ENCODE data around the gene TNFAIP8.
A peak's percentile ranks its signal among the peaks of the same experiment; 100 is the strongest.
"Not testable (repeated sequence)": the region's sequence is repeated elsewhere in the genome, so short reads cannot be mapped to it uniquely, and the experiment has no call there.

TNFAIP8 gene

DNA sequence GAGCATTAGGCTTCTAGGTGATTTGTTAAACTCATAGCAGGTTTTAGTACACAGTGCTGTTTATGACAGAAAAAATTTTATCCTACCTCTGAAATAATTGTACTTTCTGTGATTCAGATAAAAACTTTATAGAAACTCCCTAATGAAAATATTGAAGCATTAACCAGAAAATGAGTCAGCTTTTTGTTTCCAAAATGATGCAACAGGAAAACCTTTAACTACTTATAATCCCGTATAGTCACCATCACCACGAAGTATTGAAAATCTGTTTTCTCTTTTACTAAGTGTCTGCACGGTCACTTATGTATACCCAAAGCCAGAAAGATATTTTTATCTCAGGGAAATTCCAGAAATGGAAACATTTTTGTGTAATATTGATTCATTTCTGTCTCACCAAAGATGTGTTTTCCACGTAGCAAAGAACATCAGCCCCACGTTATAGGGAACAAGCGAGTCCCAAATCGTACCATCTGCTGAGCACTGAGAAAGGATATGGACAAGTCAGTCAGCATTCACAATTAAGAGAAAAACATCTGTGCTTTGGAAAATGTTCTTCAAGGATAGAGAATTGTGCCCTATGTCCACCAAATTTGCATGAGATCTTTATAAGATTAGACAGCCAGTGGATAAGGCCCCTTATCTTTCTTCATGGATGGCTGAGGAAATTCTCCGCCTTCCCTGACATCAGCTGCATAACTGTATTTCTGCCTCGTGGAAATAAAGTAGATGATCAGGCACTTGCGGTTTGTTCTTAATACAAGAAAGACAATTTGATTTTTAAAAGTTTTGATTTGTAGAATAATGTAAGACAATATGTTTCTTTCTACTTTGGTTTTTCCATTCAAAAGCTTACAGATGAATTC, 41.9 kb downstream of the TNFAIP8 start:
- DNase-seq, result no peak

DNA sequence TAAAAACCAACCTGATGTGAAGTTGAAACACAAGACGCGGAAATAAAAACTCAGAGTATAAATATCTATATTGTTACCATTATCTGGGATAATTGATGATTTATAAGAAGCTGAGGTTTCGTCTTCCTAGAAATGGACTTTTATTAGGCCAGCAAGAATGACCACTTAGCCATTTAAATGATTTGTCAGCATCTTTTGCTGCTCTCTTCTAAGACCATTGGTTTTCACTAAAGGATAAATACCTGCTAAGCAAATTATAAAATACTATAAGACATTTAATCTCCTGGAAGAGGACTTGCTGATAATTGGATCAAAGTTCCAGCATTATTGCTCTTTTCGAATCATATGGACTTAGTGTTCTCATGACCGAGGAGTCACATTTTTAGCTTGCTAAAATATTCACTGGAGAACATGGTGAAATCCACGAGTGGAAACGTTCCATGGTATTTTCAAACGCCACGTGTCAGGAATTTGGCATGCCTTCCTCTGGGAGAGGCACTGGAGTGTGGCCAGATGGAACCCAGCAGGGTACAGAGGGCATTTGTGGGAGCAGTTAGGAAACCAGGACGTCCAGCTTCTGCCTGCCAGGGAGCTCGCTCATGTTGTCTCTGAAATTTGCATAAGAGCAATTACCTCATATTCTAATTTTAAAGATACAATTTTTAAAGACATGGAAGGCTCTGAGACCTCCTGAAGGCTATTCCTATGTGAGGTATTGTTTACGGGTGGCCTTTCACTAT, 43.1 kb downstream of the TNFAIP8 start:
- DNase-seq, result no peak

DNA sequence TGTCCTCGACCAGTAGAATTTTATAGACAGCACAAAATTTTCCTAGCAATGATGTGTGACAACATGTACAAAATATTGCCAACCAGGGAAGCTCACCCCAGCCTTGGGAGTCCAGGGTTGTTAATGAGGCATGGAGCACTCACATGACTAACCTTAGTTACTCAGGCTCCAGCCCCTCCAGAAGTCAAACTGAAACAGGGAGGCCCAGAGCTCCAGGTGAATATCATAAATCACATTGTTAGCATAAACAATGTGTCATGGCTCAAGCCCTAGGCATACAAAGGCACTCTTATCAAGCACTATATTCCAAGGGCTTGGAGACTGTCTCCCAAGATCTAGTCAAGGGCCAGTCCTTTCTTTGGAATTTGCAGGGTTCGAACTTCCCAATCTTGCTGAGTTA, 44.4 kb downstream of the TNFAIP8 start:
- no peak for DNase-seq

DNA sequence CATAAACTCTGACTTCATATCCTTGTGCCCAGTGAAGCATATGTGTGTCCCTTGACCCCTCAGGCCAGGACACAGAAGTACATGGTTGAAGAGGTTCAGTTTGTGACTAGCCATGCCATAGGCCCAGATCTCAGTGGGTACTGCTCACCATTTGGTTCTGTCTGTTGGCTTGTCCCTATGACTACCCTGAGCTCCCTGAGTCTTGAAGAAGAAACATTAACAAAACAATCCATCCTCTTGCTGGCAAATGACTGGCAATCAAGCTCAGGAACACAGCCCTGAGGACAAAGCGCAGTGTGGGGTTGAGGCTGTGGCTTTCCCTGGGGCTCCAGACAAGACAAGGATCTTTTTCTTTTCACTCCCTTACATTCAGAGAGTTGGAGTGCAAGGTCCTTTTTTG, 46.3 kb downstream of the TNFAIP8 start:
- no peak for DNase-seq

DNA sequence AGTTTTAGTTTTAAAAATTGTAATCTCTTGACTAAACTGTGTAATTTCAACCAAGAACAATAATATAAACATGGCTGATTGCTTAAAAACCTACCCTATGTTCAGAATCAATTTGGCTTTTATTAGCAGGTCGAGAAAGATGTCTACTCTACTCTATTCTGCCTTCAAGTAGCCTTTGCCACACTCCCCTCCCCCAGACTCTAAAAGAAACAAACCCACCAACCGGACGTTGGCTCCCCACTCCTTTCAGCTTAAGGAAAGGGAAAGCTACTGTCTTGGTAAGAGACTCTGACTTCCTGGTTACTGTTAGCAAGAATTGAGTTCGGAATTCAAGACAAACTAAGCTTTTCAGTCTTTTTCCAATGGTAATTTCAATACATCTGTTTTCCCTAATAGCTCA, 46.7 kb downstream of the TNFAIP8 start:
- no peak for DNase-seq

DNA sequence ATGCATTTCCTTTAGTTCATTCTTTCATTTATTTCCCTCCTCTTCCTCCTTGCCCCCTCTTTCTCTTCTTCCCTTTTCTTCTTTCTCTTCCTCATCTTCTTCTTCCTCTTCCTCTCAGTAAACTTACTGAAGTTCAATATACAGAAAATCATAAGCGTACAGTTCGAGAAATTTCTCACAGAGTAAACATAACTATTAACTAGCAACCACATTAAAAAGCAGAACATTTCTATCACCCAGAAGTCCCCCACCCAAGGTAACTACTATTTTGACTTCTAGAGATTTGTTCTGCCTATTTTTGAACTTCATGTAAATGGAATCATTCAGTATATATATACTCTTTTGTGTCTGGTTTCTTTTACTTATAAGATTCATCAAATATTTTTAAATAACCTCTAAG, 48.2 kb downstream of the TNFAIP8 start:
- DNase-seq, result no peak

DNA sequence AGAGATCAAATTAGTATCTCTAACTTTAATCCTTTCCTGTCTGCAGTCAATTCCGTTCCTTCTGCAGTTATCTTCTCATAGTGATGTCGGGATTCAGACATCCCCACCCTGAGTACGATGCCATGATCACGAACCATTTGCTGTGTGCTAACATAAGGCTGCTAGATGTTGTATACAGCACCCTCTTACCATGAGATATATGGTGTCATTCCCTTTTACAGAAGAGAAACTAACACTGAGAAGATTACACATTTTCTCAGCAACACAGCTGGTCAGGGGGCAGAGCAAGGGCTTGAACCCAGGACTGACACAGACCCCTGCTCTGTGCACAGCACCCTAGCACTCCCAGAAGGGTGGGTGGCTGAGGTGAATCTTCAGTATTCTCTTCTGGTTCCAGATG, 49.6 kb downstream of the TNFAIP8 start:
- no peak for DNase-seq

DNA sequence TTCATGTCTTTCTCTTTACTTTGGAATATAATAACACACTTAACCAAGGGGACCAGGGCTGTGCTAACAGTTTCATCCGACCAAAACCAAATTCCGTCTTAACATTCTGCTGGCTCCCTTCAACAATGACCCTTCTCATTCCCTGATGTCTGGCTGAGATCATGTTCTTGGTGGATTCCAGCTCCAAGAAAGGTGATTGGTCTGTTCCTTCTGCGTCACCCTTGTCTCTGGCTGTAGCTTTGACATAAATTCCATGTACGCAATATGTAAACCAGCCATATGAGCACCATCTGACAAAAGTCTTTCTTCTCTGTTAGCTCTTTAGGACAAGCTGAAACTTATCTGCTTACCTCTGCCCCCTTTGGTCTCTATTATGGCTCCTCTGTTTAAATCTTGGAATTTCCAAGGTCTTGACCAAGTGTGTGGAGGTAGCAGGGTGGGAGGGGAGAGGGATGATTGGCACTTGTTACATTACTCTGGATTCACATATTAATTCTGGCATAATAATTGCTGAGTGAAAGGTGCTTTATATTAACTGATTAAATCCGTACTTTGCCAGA, 50.8 kb downstream of the TNFAIP8 start:
- DNase-seq, result no peak

DNA sequence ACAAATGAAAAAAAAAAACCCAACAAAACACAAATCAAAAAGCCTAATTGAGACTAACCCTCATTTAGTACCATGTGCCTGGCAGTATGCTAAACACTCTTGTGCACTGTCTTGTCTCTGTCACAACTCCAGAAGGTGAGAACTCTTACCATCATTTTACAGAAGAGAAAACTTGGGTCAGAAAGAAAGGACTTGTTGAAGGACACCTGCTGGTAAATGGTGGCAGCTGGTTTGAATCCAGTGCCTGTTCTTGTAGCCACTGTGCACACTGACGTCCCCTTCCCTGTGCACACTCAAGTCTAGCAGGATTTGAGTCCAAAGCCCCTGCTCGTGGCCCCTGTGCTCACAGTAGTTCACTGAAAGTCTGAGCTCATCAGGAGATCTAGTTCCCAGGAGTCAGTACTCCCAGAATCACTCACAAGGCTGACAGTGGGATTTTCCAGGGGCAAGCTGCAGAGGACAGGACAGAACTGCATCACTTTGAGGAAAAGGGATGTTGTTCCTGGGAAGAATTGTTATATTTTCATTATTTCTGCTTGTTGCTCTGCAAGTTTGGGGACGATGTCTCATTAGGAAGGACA, 53.5 kb downstream of the TNFAIP8 start:
- no peak for DNase-seq

DNA sequence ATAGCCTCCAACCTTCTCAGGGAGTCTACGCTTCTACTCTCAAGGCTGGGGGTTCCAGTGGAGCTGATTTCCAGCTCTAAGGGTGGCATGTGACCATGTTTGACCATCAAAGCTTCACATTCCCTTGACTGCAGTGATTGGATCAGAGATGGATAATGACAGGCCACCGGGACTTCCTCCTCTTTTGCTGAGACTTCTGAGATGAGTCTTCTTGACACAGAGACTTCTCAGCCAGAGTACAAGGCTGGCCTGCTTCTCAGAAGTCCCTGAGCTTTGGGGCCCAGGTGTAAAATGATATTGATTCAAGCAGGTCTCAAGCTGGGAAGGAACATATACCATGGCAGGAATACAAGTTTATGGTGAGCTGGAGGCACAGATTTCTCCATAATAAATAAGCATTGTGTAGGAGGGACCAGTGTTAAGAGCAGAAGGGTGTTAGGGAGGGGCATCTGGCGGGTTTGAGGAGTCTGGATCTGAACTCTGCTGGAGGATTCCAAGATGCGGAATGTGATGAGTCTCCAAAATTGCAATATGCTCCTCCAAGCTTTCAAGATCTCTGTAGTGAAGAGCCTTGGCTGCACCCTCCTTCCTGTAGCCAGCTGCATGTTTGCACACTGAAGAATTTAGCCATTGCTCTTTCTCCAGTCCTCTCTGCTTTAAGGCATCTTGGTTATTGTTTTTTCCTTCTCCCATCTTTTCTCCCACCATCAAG, 54.8 kb downstream of the TNFAIP8 start:
- no peak for DNase-seq

DNA sequence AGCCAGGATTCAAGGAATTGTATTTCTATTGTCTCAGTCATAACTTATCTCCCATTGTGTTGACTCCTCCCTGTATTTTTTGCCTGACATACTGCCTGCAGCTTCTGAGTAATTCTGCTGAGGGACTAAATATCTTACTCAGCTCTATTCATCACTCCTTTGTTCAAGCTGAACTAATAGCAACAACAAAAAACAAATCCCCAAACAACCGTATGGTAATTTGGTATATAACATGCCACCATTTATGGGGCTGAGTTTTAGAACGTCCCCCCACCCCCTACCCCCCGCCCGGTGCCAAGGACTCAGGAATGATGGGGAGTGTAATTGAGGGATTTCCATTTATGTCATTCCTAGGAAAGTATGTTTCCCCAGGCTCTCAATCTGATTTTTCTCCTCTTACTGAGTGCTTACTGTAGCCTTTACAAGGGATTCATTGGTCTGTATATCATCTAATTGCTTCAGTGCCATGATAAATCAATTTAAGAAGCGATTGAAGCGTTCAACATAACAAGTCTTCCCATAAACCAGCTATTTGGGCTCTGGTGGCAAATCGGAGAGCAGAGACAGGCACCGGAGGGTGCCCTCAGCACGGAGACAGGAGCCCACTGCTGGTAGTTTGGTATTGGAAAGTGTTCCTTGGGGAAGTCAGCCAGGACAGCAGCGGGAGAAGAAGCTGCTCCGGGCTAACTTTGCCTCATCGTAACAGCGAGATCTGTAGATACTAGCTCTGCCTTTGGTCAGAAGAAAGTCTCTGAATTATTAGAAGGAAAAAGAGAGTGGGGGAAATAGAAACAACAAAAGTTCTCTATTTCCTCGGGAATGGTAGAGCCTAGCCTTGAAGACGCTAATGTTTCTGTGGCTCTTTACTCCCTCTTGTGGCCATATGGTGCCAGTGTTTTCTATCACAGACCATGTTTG, 55.8 kb downstream of the TNFAIP8 start:
- peak; percentile 30 for DNase-seq

DNA sequence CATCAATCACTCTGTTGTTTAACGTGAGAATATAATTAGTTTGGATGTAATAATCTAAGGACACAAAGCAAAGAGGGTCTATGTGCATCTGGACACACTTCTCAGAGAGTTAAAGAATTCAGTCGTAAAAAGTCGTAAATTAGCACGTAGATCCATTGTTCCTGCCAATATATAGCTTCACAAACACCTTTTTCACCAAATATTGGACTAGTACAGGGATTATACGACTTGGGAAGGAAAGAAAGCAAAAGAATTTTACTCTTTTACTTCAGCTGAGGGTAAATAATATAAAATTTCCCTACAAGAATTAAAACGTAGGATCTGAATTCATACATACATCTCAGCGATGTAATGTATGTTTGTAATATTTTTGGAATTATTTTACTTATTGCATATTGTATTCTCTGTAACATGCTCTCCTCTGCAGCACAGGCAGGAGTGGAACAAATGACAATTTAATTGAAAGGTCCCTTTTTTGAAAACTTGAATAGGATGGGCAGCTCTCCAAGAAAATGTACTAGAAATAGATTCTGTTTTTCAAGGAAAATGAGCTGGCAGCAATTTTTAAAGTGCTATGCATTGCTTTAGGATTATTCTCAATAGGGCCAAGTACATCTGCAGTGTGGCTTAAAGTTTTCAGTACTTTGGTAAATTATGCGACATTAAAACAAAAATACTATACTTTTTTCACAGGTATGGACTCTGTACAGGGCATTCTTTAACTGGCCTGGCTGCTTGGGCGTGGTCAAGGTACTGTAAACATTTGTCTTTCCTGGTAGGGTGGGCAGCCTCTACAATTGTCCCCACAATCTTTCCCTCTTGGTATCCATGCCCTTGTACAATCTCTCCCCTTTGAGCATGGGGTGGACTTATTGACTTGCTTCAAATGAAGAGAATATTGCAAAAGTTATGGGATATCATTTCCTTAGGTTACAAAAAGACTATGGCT, 56.7 kb downstream of the TNFAIP8 start:
- DNase-seq, result no peak

DNA sequence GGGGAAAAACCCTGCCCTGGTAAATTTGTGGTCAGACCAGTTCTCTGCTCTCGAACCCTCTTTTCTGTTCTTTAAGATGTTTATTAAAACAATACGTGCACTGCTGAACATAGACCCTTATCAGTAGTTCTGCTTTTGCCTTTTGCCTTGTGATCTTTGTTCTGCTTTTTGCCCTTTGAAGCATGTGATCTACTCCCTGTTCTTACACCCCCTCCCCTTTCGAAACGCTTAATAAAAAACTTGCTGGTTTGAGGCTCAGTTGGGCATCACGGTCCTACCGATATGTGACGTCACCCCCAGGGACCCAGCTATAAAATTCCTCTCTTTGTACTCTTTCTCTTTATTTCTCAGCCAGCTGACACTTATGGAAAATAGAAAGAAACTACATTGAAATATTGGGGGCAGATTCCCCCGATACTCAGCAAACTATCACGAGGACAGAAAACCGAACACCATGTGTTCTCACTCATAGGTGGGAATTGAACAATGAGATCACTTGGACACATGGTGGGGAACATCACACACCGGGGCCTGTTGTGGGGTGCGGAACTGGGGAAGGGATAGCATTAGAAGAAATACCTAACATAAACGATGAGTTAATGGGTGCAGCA, 58.4 kb downstream of the TNFAIP8 start:
- DNase-seq, result not testable (repeated sequence)

DNA sequence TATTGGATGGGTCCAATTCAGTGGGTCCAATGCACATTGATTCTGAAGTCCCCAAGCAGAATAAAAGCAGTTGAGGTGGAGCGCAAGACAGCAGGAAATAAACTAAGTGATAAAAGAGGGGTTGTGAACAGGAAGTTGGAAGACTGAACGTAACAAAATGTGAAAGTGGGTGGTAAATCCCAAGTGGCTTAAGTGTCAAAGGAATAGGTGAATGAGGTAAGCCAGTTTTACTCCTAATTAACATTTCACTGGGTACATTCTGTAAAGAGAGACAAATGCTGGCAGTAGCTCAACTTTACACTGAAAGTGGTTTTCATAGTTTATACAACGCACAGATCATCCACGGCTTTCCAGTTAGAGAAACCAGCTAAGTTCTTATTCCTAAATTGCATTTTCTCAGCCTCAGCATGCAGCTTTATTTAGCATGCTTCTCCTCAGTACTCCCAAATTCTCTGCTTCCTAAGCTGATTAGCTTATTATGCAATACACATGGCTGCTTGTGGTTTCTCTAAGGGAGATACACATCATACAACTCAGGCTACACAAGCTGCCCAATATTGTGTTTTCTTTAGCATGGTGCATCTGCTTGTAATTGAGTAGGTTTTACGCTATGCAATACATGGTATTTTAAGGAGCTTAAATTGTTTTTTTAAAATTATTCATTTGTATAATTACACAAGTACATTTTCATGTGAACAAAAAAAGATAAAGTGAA, 62.2 kb downstream of the TNFAIP8 start:
- DNase-seq, result no peak

DNA sequence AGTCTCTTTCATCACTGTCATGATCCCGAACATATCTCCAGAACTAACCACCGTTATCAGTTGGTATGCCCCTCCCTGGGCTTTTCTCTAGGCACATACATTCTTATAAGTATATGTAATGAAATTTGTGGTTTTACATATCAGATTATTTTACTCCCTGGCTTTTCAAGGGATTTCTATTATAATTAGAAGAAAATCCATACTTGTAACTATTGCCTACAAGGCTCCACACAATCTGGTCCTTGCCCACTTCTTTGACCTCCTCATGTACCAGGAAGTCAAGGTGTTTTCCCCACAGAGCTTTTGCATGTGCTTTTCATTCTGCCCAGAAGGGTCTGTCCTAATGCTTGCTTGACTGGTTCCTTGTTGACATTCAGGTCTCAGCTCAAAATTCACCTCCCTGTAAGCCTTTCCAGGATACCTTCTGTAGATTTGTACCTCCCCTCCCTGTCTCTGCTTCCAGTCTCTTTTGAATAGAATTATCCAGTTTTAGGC, 62.8 kb downstream of the TNFAIP8 start:
- no peak for DNase-seq

DNA sequence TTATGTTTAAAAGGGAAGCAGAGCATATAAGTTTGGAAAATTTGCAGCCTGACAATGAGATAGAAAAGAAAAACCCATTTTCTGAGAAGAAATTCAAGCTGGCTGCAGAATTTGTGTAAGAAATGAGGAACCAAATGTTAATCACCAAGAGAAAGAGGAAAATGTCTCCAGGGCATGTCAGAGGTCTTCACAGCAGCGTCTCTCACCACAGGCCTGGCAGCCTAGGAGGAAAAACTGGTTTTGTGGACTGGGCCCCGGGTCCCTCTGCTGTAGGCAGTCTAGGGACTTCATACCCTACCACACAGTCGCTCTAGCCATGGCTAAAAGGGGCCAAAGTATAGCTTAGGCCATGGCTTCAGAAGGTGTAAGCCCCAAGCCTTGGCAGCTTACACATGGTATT, 64.3 kb downstream of the TNFAIP8 start:
- no peak for DNase-seq

DNA sequence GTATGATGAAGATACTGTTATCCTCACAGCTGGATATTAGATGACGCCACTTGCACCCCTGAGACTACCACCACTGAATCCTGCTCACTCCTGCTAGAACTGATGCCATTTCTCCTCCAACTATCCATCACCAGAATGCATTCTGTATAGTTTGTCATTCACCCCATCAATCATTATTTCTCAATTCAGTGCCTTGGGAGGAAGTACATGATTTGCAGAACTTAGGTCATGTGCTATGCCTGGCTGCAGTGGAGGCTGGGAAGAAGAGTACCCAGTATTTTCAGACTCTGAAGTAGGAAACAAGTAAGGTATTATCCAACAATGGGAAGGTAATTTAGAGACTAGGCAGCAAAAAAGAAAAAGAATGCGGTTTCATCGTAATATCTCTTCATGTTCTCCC, 70.2 kb downstream of the TNFAIP8 start:
- no peak for DNase-seq

DNA sequence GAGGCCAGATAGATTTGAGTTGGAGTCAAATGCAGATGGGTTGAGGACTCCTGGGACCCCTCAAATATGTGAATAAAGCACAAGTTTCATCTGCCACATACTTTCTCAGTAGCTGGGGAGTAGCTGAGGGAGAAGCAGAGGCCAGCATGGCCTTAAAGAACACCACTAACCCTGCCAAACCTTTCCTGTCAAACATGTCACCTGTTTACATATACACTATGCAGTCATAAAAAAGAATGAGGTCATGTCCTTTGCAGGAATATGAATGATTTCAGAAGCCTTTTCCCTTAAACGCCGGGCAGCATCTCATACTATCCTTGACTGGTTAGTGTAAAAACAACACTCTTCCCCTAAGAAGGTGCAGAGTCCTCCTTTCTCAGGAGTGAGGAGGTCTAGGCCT, 71.2 kb downstream of the TNFAIP8 start:
- no peak for DNase-seq

DNA sequence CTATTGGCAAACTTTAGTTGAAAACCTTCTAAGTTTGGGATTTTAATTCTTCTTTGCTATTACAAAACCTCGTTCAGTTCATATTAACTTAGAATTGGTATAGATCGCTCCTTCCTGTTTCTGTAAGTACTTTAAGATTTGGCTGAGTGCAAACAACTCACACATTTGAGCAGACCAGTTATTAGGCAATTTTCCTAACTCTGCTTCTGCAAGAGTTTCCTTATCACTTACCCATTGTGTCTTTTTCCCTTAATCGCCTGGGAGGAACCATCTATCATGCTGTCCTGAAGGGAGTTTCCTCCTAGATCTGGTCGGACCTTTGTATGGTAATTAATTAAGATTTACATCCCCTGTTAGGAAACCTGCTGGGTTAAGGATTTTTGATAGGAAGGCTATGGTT, 71.8 kb downstream of the TNFAIP8 start:
- DNase-seq, result not testable (repeated sequence)
